ENCODE data around the gene COL6A1. TPM values are rescaled to one million over a fixed set of nuclear protein-coding genes. Genes with fewer than 3 reads are reported as not detected.

The COL6A1 gene
- polyA plus RNA-seq, 2 of the 4 experiments (the other 2 are of a cell fraction) = 3.9 to 18.3 TPM

DNA sequence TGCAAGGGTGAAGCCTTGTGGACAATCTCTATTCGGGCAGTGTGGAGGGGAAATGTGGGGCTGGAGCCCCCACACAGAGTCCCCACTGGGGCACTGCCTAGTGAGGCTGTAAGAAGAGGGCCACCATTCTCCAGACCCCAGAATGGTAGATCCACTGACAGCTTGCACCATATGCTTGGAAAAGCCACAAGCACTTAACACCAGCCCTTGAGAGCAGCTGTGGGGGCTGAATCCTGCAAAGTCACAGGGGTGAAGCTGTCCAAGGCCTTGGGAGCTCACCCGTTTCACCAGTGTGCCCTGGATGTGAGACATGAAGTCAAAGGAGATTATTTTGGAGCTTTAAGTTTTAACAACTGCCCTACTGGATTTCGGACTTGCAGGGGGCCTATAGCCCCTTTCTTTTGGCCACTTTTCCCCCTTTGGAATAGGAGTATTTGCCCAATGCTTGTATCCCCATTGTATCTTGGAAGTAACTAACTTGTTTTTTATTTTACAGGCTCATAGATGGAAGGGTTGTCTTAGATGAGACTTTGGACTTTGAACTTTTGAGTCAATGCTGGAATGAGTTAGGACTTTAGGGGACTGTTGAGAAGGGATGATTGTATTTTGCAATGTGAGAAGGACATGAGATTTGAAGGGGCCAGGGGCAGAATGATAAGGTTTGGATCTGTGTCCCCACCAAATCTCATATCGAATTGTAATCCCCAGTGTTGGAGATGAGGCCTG lies 16.3 kb upstream of the COL6A1 start:
- ATAC-seq (no peak), FAIRE-seq (no peak), DNase-seq (ENCODE audit: low read depth in 1 of 2, low spot score in 1 of 2) (no peak)
- H3K27ac ChIP-seq = no peak overlapping the region
- WGBS (ENCODE audit: missing lambda C conversion rate) = 34% methylated on average over 3 of the region's 4 CpGs
- CTCF ChIA-PET = interaction anchor here (0.9 kb wide), 1 partner anchor 178 kb away, joined by 3 read pairs; no protein-coding TSS in a partner anchor
- POLR2A ChIA-PET = no interaction called here
- H3K9me3 ChIP-seq = no peaks in the 10 kb centered on the region; the same call in 2 of the 3 replicates
- no peak for TF ChIP-seq CEBPB (IDR thresholded peaks at IDR 0.05)
- TF ChIP-seq, protein P1, sequence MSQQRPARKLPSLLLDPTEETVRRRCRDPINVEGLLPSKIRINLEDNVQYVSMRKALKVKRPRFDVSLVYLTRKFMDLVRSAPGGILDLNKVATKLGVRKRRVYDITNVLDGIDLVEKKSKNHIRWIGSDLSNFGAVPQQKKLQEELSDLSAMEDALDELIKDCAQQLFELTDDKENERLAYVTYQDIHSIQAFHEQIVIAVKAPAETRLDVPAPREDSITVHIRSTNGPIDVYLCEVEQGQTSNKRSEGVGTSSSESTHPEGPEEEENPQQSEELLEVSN (IDR thresholded peaks at IDR 0.05; ENCODE audit: borderline replicate concordance, low read depth) = no peak
- no peak overlapping the region for H3K4me3 ChIP-seq
- H3K4me2 ChIP-seq = no peak overlapping the region
- no peaks in the 10 kb centered on the region for H3K4me1 ChIP-seq

DNA sequence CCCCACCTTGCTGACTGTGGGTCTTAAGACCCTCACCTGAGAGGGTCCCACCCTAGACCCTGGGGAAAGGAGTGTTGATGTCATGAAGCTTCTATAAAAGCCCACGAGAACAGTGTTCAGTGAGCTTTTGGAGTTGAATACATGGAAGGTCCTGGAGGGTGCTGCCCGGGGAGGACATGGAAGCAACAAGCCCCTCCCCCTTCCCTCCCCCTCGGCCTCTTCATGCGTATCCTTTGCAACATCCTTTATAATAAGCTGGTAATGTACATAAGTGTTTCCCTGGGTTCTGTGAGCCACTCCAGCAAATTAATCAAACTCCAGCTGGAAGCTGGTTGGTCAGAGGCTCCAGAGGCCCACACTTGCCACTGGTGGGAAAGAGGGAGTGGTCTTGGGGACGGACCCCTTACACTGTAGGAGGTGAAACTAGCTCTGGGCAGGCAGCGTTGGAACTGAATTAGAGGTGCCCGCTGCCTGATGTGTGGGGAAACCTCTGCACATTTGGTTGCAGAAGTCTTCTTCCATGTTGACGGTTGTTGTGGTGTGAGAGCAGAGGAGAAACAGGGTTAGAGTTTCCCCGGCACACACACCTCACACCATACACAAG lies 14.7 kb upstream of the COL6A1 start:
- H3K4me3 ChIP-seq = no peak overlapping the region
- no peaks in the 10 kb centered on the region for H3K4me1 ChIP-seq
- ChIA-PET CTCF (no interaction called here), POLR2A (no interaction called here)
- 35% methylated on average over 9 of the region's 9 CpGs for WGBS (ENCODE audit: missing lambda C conversion rate)
- H3K4me2 ChIP-seq = no peak overlapping the region
- no peak for FAIRE-seq
- ATAC-seq = no peak
- TF ChIP-seq SREBF2 (IDR thresholded peaks at IDR 0.05) (no peak), HOXB5 (CRISPR knock-in tag; IDR thresholded peaks at IDR 0.05) (no peak), JUN (IDR thresholded peaks at IDR 0.05) (no peak), BCL3 (IDR thresholded peaks at IDR 0.05) (no peak), CBX2 (IDR thresholded peaks at IDR 0.05; ENCODE audit: borderline replicate concordance, low read depth) (no peak), SMC3 (IDR thresholded peaks at IDR 0.05) (no peak), ATOH8 (CRISPR knock-in tag; IDR thresholded peaks at IDR 0.05; ENCODE audit: low read depth) (no peak), TP53 (CRISPR knock-in tag; IDR thresholded peaks at IDR 0.05) (no peak), CEBPB (IDR thresholded peaks at IDR 0.05) (no peak), FOSL2 (IDR thresholded peaks at IDR 0.05) (no peak), FOSL2 (CRISPR knock-in tag; IDR thresholded peaks at IDR 0.05) (no peak), MAFK (IDR thresholded peaks at IDR 0.05; ENCODE audit: partially characterized antibody) (no peak), POLR2A (IDR thresholded peaks at IDR 0.05; ENCODE audit: low read length) (no peak), NR3C1 (IDR thresholded peaks at IDR 0.05) (no peak), KDM1A (IDR thresholded peaks at IDR 0.05; ENCODE audit: low read depth) (no peak), TFCP2L1 (CRISPR knock-in tag; IDR thresholded peaks at IDR 0.05) (no peak), CBX8 (IDR thresholded peaks at IDR 0.05) (no peak)
- TF ChIP-seq, protein P2, sequence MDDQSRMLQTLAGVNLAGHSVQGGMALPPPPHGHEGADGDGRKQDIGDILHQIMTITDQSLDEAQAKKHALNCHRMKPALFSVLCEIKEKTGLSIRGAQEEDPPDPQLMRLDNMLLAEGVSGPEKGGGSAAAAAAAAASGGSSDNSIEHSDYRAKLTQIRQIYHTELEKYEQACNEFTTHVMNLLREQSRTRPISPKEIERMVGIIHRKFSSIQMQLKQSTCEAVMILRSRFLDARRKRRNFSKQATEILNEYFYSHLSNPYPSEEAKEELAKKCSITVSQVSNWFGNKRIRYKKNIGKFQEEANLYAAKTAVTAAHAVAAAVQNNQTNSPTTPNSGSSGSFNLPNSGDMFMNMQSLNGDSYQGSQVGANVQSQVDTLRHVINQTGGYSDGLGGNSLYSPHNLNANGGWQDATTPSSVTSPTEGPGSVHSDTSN (IDR thresholded peaks at IDR 0.05) = no peak
- TF ChIP-seq, protein P3, sequence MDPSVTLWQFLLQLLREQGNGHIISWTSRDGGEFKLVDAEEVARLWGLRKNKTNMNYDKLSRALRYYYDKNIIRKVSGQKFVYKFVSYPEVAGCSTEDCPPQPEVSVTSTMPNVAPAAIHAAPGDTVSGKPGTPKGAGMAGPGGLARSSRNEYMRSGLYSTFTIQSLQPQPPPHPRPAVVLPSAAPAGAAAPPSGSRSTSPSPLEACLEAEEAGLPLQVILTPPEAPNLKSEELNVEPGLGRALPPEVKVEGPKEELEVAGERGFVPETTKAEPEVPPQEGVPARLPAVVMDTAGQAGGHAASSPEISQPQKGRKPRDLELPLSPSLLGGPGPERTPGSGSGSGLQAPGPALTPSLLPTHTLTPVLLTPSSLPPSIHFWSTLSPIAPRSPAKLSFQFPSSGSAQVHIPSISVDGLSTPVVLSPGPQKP (IDR thresholded peaks at IDR 0.05; ENCODE audit: low read depth, low read length) = no peak
- H3K27ac ChIP-seq = no peak overlapping the region
- DNase-seq (ENCODE audit: low read depth in 1 of 2, low spot score in 1 of 2) = no peak
- H3K9me3 ChIP-seq = no peaks in the 10 kb centered on the region; the same call in 2 of the 3 replicates

All from A549 (cell line).